BLaER1 treated with 17β-estradiol and CSF1 and Interleukin-3, amounts not matched to agents 10 nM and 100 nM (cell line): ENCODE results near the gene RHBDL1.

Experiments used
- H3K27ac ChIP-seq, 11 experiments: shearing (Covaris generic); formaldehyde crosslinking; 2 replicates each; pipeline ENCODE4 v1.8.1; 2022
- H3K27me3 ChIP-seq, 11 experiments: shearing (Covaris generic); formaldehyde crosslinking; 2 replicates each; pipeline ENCODE4 v1.8.1; 2022
- H3K36me3 ChIP-seq, 11 experiments: shearing (Covaris generic); formaldehyde crosslinking; 2 replicates each; pipeline ENCODE4 v1.8.1; 2022
- H3K4me1 ChIP-seq, 10 experiments: shearing (Covaris generic); formaldehyde crosslinking; 2 replicates each; pipeline ENCODE4 v1.8.1; 2022
- H3K4me2 ChIP-seq, 11 experiments: shearing (Covaris generic); formaldehyde crosslinking; 2 replicates each; pipeline ENCODE4 v1.8.1; 2022
- H3K4me3 ChIP-seq, 10 experiments: shearing (Covaris generic); formaldehyde crosslinking; 2 replicates each; pipeline ENCODE4 v1.8.1; 2022
- H3K9ac ChIP-seq, 11 experiments: shearing (Covaris generic); formaldehyde crosslinking; 2 replicates each; pipeline ENCODE4 v1.8.1; 2022
- H3K9me3 ChIP-seq, 11 experiments: shearing (Covaris generic); formaldehyde crosslinking; replicated peaks in 1 of 11; 2 replicates each; pipeline ENCODE4 v1.8.1; 2022
- H4K20me1 ChIP-seq, 11 experiments: shearing (Covaris generic); formaldehyde crosslinking; 2 replicates each; pipeline ENCODE4 v1.8.1; 2022
- Cebpa-rat ChIP-seq, 11 experiments: shearing (Covaris generic); IDR thresholded peaks; 2 replicates each; pipeline ENCODE4 v1.8.1; 2022

The RHBDL1 gene

DNA sequence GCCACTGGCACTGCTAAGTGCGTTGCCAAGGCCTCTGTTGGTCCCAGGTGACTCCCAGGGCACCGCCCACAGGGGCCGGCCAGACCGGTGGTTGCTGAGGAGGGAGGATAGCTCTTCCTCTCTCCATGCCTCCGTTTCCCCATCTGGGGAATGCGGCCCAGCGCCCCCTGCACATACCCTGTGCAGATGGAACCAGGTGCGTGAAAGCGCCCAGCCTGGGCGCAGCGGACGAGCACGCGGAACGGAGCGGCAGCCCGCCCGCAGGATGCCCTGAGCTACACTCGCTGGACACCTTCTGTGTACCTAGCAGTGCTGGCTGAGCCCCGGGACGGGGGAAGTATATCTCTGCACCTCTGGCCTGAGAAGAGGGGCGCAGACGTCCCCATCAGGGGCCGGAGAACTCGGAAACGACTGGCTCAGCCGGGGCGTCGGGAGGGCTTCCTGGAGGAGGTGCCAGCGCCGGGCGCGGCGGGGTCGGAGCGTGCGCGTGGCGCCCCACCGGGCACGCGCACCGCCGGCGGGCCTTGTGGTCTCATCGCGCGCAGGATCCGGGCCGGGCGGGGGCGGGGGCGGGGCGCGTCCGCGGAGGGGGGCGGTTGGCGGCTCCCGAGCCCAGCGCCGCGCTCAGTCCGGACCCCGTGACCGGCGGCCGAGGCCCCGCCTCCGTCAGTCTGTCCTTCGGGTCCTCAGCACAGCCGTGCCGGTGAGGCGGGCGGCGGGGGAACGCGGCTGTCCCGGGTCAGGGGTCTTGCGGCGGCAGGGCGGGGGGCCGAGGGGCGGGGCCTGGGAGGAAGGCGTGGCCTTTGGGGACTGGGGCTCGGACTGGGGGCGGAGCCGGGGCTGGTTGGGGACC, 51.2 kb downstream of the RHBDL1 start, which contains the start of the genes CCDC78 and HAGHL:
Gene CCDC78, minus strand, starts transcription at position 6 of the 853 bp plus-strand sequence. CDS start 76 bp downstream, outside the sequence.
Gene HAGHL, plus strand, starts transcription at position 669 of the 853 bp plus-strand sequence. CDS start 404 bp downstream, outside the sequence.
- Histone ChIP-seq H3K4me3 (peak within 1 kb of the TSS; percentile 67 to 78 (median 73)), H3K4me2 (peak within 1 kb of the TSS; percentile 96 to 100 (median 100)), H3K4me1 (peaks cover 26 to 80% (median 75%) of the 10 kb centered on the region in 10 experiments), H3K27me3 (peaks cover 0 to 42% (median 0%) of the 10 kb centered on the region in 11 experiments; a peak in 7 of 22 replicates), H3K9me3 (no peaks in the 10 kb centered on the region), H4K20me1 (peaks cover 42 to 82% (median 77%) of the 10 kb centered on the region in 11 experiments; a peak in 21 of 22 replicates), H3K27ac (peak within 1 kb of the TSS; percentile 58 to 83 (median 74); a peak in 21 of 22 replicates), H3K36me3 (peaks cover 16 to 27% (median 23%) of the 10 kb centered on the region in 11 experiments; a peak in 20 of 22 replicates), H3K9ac (peak within 1 kb of the TSS; percentile 73 to 84 (median 82))
- no peak for TF ChIP-seq Cebpa-rat (IDR thresholded peaks at IDR 0.05)

DNA sequence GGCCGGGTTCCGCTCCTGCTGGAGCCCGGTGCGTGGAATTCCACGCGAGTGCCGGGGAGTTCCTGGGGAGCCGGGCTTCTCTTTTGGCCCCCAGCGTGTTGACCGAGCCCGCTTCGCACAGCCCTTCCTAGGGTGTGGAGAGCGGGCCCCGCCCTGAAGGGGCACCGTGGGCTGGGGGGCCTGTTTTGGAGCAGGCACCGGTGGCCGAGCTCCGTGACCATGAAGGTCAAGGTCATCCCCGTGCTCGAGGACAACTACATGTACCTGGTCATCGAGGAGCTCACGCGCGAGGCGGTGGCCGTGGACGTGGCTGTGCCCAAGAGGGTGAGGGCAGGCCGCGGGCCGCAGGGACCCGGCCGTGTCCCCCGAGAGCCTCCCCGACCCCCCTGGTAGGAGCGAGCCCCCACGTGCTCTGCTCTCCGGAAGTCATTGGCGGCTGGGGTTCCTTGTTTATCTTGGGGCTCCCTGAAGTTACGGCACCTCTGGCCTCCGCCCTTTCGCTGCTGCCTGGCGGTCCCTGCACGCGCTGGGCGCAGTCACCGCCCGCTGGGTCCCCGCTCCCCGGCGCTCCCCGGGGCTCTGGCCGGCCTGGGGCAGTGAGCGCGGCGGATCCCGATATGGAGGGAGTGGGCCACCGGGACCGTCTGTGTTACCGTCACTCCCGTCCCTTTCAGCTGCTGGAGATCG, 52.0 kb downstream of the RHBDL1 start:
- Histone ChIP-seq H3K4me2 (peak overlapping the region; percentile 96 to 100 (median 100)), H3K4me3 (peak overlapping the region; percentile 67 to 78 (median 73)), H4K20me1 (peaks cover 36 to 81% (median 69%) of the 10 kb centered on the region in 11 experiments; a peak in 21 of 22 replicates), H3K27me3 (peaks cover 0 to 42% (median 0%) of the 10 kb centered on the region in 11 experiments; a peak in 7 of 22 replicates), H3K4me1 (peaks cover 20 to 80% (median 74%) of the 10 kb centered on the region in 10 experiments), H3K36me3 (peaks cover 22 to 35% (median 30%) of the 10 kb centered on the region in 11 experiments; a peak in 21 of 22 replicates), H3K9me3 (no peaks in the 10 kb centered on the region), H3K9ac (peak overlapping the region; percentile 73 to 84 (median 82)), H3K27ac (peak overlapping the region; percentile 58 to 83 (median 74); a peak in 21 of 22 replicates)
- TF ChIP-seq Cebpa-rat (IDR thresholded peaks at IDR 0.05), result no peak
